GM21515 (cell line): ENCODE measurements around the gene MFSD2A.
"Not testable (repeated sequence)": the region's sequence is repeated elsewhere in the genome, so short reads cannot be mapped to it uniquely, and the experiment has no call there.

ENCODE experiments used
- ATAC-seq: cut with Tn5 transposase; IDR thresholded peaks from one replicate; pipeline ENCODE4 v1.9.1; 2021; ENCODE audit not compliant: unreplicated experiment

The MFSD2A gene

DNA sequence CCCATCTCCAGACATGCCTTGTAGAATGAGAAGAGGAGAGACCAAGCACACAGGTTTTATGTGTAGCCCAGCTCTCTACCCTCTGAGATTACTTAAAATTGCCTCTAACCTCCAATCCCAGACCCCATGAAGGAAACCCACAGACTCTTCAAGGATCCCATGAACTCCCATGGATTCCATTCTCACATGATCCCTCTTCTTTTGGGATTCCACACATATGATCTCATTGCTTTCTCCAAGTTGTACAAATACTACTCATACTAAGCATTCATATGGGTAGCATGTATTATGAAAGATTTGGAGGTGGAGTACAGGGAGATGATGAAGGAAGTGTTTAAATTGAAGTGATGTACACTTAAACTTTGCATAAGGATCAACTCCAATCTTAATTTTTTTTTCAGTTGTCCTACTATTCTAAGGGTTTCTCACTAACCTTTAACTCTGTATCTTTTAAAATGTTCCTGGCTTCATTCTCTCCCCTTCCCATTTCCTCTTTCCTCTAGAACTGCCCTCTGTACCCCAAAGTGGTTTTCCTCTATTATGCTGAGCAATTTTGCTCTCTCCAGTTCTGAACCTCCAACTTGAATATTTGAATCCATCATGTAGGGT, 41.6 kb downstream of the MFSD2A start:
- no peak for ATAC-seq

DNA sequence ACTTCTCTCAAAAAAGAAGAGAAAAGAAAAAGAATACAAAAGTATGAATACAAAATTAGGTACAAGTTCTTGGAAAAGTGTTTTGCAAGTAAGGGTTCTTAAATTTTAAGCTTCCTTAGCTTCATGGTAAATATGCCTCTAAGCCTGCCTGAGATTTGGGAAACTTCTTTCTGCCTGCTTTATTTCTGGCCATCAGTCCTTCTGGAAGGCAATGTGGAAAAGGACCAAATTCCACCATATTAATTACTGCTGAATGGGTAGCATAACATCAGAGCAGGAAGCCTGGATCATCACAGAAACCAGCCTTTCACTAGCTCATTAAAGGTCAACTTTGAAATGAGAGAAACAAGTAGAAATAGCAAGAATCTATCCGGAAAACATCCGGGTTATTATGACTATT, 46.5 kb downstream of the MFSD2A start:
- ATAC-seq, result no peak

DNA sequence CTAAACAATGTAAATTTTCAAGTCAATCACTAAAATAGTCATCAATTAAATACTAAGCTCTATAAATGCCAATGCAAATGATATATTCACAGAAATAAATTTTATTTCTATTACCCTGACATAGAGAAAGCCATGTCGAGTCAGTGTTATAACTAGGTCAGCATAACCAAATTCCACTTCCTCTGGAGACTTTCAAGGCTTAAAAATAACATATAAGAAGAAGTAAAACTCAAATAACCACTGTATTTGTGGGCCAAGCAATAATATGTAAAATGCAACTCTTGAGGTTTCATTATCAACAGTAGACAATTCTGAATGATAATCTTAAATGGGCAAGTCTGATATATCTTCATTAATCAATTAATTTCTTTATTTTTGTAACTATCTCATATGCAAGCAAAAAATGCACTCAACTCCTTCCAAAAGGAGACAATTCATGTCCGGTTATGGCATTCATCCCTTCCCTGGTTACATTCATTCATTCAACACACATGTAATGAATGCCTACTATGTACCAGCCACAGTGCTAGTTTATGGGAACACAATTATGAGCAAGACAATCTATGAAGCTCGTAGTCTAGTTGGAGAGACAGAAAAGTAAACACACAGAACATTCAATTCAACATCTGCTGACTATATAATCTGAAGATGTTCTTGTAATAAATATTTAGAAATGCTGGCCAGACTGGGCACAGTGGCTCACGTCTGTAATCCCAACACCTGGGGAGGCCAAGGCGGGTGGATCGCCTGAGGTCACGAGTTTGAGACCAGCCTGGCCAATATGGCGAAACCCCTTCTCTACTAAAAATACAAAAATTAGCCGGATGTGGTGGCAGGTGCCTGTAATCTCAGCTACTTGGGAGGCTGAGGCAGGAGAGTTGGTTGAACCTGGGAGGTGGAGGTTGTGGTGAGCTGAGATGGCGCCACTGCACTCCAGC, 48.5 kb downstream of the MFSD2A start:
- ATAC-seq, result peak; percentile 67

DNA sequence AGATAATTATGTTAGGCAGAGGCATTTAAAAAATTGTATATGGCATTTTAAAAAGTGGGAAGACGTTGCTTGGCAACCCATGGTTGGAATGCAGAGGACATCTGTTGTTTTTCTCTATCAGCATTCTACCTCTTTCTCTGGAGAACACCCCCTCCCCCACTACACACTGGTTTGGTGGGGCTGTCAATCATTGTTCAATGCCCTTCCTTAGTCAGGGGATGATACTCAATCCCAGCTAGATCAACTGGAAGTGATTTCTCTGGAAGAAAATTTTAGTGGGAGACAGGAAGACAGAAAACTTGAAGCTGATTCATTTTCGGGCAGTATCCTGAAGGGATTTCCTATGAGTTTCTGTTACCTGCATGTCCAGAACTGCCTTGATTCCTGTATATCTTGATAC, 49.9 kb downstream of the MFSD2A start:
- ATAC-seq, result no peak

GRCh38 chr1:40007481-40008034, 52.6 kb downstream of the MFSD2A start:
- not testable (repeated sequence) for ATAC-seq

- no peak for ATAC-seq
Observed at GRCh38 chr1:40011198-40011597, 56.3 kb downstream of the MFSD2A start.

DNA sequence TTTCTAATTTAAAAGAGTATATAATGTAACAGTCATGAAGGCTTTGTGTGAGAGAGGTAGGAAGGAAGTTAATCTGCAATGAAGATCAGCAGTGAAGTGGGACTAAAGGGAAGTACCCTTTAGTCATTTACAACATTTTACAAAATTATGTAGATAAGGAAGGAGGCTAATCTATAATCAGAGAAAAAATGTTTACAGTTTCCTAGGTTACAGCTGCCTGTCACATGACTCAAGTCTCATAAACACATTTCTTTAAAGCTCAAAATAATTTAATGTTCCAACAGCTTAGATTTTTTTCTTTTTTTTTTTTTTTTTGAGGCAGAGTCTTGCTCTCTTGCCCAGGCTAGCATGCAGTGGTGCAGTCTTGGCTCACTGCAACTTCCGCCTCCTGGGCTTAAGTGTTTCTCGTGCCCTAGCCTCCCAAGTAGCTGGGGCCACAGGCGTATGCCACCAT, 59.3 kb downstream of the MFSD2A start:
- no peak for ATAC-seq

GRCh38 chr1:40014812-40015594, 60.1 kb downstream of the MFSD2A start:
- no peak for ATAC-seq

DNA sequence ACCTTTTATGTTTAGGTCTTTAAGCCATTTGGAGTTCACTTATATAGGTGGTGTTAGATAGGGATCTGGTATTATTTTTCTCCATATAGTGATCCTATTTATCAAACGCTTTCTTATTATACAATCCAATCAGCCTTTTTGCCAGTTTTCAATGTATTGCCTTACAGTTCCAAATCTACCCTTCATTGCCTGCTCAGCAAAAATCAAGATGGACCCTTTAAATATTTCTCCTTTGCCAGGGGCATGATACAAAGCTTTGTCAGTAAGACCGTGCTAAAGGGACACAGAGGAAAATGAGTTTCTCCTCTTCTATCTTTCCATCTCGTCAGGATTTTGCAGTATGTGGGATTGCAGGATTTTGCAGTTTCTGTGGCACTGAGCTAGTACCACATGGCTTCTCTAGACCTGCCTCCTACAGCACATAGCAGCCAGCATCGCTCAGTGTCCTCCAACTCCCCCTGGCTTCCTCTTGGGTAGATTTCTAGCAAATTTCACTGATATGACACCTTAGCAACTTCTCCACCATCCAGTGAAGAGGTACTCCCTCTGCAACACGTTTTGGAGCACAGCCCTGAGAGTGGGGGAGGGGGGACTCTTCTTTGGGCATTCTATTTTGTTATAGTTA, 63.1 kb downstream of the MFSD2A start:
- no peak for ATAC-seq
